ENCODE measurements around the gene CHD1L.

DNA sequence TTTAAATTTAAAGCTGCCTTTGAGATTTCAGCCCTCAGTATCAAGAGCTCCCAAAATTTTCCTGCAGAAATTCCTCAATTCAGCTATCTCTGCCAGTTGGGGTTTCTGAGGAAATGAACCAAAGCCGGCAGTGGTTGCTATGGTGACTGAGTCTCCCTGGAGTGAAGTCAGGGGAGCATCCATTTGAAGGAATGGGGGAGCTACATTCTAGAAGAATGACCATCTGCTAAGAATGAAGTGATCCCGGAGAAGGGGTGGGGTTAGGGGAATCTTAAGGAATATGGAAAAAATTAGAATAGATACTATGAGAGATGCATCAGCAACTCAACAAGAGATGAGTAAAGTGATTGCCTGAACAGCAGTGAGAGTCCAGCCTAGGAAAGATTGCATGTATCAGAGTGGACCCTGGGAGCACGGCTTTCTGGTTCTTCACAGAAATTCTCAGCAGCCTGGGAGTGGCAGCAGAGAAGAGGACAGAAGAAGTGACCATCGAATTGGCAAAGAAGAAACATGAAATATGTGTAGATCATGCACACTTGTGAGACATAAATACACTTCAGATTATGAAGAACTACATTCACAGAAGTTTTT, 94.7 kb downstream of the CHD1L start:
- TF ChIP-seq CTCF (IDR thresholded peaks at IDR 0.05) (no peak), EZH2 (IDR thresholded peaks at IDR 0.05) (no peak)
